Liver (tissue), 3 donors: ENCODE data around the gene AKR1C1.
A peak's percentile ranks its signal among the peaks of the same experiment; 100 is the strongest.
"Not testable (repeated sequence)": the region's sequence is repeated elsewhere in the genome, so short reads cannot be mapped to it uniquely, and the experiment has no call there.

ENCODE experiments used
- CTCF ChIP-seq: fragments of 150-350 bp; IDR thresholded peaks from 2 replicates; pipeline ENCODE4 v1.5.1; 2017; ENCODE audit warnings: improper control_type of control experiment, low read depth, low read length; ENCODE audit not compliant: missing input control
- GABPA ChIP-seq, 2 donors: IDR thresholded peaks in 1 of 2; conservative IDR thresholded peaks in 1 of 2; 2 replicates each; pipeline ENCODE4 v1.6.1; 2016; ENCODE audit warnings: antibody characterized with exemption in 2 of 2, mild to moderate bottlenecking in 1 of 2, moderate library complexity in 1 of 2
- REST ChIP-seq: IDR thresholded peaks from 2 replicates; pipeline ENCODE4 v1.6.1; 2016; ENCODE audit warnings: antibody characterized with exemption, mild to moderate bottlenecking
- RXRA ChIP-seq, 2 donors: IDR thresholded peaks; 2 replicates each; pipeline ENCODE4 v1.6.1; 2017 to 2018; ENCODE audit warnings: antibody characterized with exemption in 2 of 2, mild to moderate bottlenecking in 1 of 2
- donor health status: healthy.
- donor health status: healthy.

GRCh38 chr10:5019770-5020612 is 56.8 kb downstream of the AKR1C1 start:
- TF ChIP-seq CTCF; REST; GABPA (IDR thresholded peaks at IDR 0.05 in 1 of 2, conservative IDR thresholded peaks at IDR 0.05 in 1 of 2): not testable (repeated sequence)
- peak in 1 of 2 donors; percentile 13 for TF ChIP-seq RXRA (IDR thresholded peaks at IDR 0.05)
